ENCODE results near the gene LPP. TPM values are rescaled to one million over a fixed set of nuclear protein-coding genes. Genes with fewer than 3 reads are reported as not detected.

LPP gene
- total and polyA plus RNA-seq, 9 of the 15 experiments (the other 6 are each of a cell fraction or from before 2014, with no cell fraction given): 0.07 to 0.18 TPM; not detected in 7

DNA sequence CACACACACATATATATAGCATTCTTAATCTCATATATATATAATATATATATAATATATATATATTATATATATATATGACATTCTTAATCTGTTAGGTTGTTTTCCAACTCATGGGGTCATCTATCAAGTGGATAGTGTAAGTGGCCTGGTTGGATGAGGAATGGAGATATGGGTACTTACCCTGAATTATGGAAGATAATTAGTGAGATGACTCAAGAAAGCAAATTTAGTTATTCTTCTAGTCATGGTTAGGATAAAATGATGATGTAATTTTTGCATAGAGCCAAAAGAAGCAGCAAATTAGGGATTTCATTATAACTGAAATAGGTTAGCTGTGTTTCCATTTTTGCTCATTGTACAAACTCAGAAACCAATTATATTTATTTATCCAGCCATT is 448.2 kb downstream of the LPP start:
- no peak overlapping the region for H2AFZ ChIP-seq (ENCODE audit: low read depth, low read length)
- no TSS peak for BruUV-seq (replicated peaks)
- H3K27ac ChIP-seq (ENCODE audit: extremely low read depth, low read depth, low read length): no peak overlapping the region
- no peaks in the 10 kb centered on the region for H3K27me3 ChIP-seq (ENCODE audit: control insufficient read depth in 2 of 2, insufficient read depth in 2 of 2, low read length in 2 of 2)
- H3K9me3 ChIP-seq (replicated peaks; ENCODE audit: control insufficient read depth, insufficient read depth, low read depth, low read length): no peaks in the 10 kb centered on the region
- no peak for ATAC-seq
- no peaks in the 10 kb centered on the region for H3K4me1 ChIP-seq (replicated peaks in 1 of 2; ENCODE audit: control insufficient read depth in 2 of 2, insufficient read depth in 2 of 2, low read length in 2 of 2)
- H3K79me2 ChIP-seq (ENCODE audit: control insufficient read depth, insufficient read depth, low read length): no peaks in the 10 kb centered on the region
- H3K4me2 ChIP-seq (ENCODE audit: insufficient read depth, low read length): no peak overlapping the region
- no peak for DNase-seq (ENCODE audit: extremely low read depth in 1 of 4, low spot score in 3 of 4)
- intact Hi-C loops (cut with micrococcal nuclease): no loop called here
- TF ChIP-seq NR2F6 (CRISPR knock-in tag; IDR thresholded peaks at IDR 0.05) (no peak), ATF3 (IDR thresholded peaks at IDR 0.05) (peak; percentile 11; the same call in 1 of the 2 replicates), ATF3 (CRISPR knock-in tag; conservative IDR thresholded peaks at IDR 0.05) (no peak)
- ChIA-PET CTCF (ENCODE audit: low intra/inter-chr PET ratio) (no interaction called here), POLR2A (no interaction called here)
- H3K36me3 ChIP-seq (ENCODE audit: control insufficient read depth, insufficient read depth, low read length): no peaks in the 10 kb centered on the region
- H3K4me3 ChIP-seq: no peak overlapping the region
- no peaks in the 10 kb centered on the region for H4K20me1 ChIP-seq (replicated peaks; ENCODE audit: control insufficient read depth, insufficient read depth, low read length)
- in situ Hi-C loops (cut with MboI): no loop called here
- H3K9ac ChIP-seq (ENCODE audit: insufficient read depth in 1 of 2, low read depth in 2 of 2, low read length in 2 of 2): no peak overlapping the region
- no peaks in the 10 kb centered on the region for H3K9me1 ChIP-seq (ENCODE audit: control insufficient read depth, insufficient read depth, low read length)
- FAIRE-seq: no peak

- 3% methylated on average over 3 of the region's 3 CpGs for WGBS (ENCODE audit: insufficient coverage, low coverage, missing lambda C conversion rate)
Measured at GRCh38 chr3:188602620-188603019, 448.7 kb downstream of the LPP start.

More at GRCh38 chr3:188602620-188603019, 448.7 kb downstream of the LPP start:
- H3K27me3 ChIP-seq (ENCODE audit: control insufficient read depth in 2 of 2, insufficient read depth in 2 of 2, low read length in 2 of 2): no peaks in the 10 kb centered on the region
- ATAC-seq (no peak), DNase-seq (ENCODE audit: extremely low read depth in 1 of 4, low spot score in 3 of 4) (no peak), FAIRE-seq (no peak)
- H3K4me1 ChIP-seq (replicated peaks in 1 of 2; ENCODE audit: control insufficient read depth in 2 of 2, insufficient read depth in 2 of 2, low read length in 2 of 2): no peaks in the 10 kb centered on the region
- no peak overlapping the region for H3K27ac ChIP-seq (ENCODE audit: extremely low read depth, low read depth, low read length)
- H3K9me3 ChIP-seq (replicated peaks; ENCODE audit: control insufficient read depth, insufficient read depth, low read depth, low read length): no peaks in the 10 kb centered on the region
- no peaks in the 10 kb centered on the region for H3K9me1 ChIP-seq (ENCODE audit: control insufficient read depth, insufficient read depth, low read length)
- H3K4me2 ChIP-seq (ENCODE audit: insufficient read depth, low read length): no peak overlapping the region
- intact Hi-C loops (cut with micrococcal nuclease): no loop called here
- in situ Hi-C loops (cut with MboI): no loop called here
- TF ChIP-seq MTA3 (IDR thresholded peaks at IDR 0.05; ENCODE audit: borderline replicate concordance) (no peak), TFE3 (CRISPR knock-in tag; IDR thresholded peaks at IDR 0.05) (peak; percentile 88)
- H3K79me2 ChIP-seq (ENCODE audit: control insufficient read depth, insufficient read depth, low read length): no peaks in the 10 kb centered on the region
- POLR2A ChIA-PET: no interaction called here
- no peak overlapping the region for H3K9ac ChIP-seq (ENCODE audit: insufficient read depth in 1 of 2, low read depth in 2 of 2, low read length in 2 of 2)
- no peaks in the 10 kb centered on the region for H4K20me1 ChIP-seq (replicated peaks; ENCODE audit: control insufficient read depth, insufficient read depth, low read length)
- H3K4me3 ChIP-seq: no peak overlapping the region
- H3K36me3 ChIP-seq (ENCODE audit: control insufficient read depth, insufficient read depth, low read length): no peaks in the 10 kb centered on the region
- no peak overlapping the region for H2AFZ ChIP-seq (ENCODE audit: low read depth, low read length)
- CTCF ChIA-PET (ENCODE audit: low intra/inter-chr PET ratio): no interaction called here
- no TSS peak for BruUV-seq (replicated peaks)

Measured in K562 (cell line).